GM18909 (cell line): ENCODE results near the gene SIM1.

Experiments used
- ATAC-seq: cut with Tn5 transposase; IDR thresholded peaks from one replicate; pipeline ENCODE4 v1.9.1; 2021; ENCODE audit warnings: mild to moderate bottlenecking; ENCODE audit not compliant: unreplicated experiment, poor library complexity

Gene SIM1

DNA sequence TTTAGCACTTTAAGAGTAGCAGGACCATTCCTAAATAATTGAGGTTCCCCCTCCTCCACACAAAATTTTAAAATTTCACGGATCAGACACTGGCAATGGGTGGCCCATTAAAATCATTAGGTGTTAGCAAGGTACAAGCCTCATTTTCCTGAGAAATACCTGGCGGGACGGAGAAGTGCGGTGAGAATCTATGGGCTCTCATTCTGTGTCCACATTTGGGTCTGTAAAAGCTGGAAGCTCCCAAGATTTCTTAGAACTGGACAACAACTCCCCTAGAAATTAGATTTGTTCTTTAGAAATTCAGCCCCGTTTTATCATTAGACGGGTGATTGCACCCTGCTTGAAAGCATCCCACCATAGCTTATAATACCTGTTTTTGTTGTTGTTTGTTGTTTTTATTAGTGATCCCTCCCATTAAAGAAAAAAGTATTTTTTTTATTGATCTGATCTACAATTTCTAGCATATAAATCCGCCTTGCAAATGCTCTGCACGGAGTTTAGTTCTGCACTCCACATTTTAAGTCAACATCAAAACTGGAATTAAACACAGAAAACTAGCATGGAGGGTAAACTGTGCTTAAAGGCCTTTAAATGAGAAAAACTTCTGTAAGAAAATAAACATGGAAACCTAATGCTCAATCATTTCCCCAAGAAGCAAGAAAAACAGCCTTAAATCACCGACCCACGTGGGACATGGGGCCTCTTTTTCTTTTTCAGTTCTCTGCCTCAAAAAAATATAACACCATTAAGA is 5.7 kb downstream of the SIM1 start:
- ATAC-seq: no peak

GRCh38 chr6:100457311-100457990 is 7.3 kb downstream of the SIM1 start:
- no peak for ATAC-seq

GRCh38 chr6:100456908-100457235 is 7.8 kb downstream of the SIM1 start:
- ATAC-seq: no peak

- ATAC-seq: no peak
These were observed 8.4 kb downstream of the SIM1 start for GRCh38 chr6:100456141-100456907.

DNA sequence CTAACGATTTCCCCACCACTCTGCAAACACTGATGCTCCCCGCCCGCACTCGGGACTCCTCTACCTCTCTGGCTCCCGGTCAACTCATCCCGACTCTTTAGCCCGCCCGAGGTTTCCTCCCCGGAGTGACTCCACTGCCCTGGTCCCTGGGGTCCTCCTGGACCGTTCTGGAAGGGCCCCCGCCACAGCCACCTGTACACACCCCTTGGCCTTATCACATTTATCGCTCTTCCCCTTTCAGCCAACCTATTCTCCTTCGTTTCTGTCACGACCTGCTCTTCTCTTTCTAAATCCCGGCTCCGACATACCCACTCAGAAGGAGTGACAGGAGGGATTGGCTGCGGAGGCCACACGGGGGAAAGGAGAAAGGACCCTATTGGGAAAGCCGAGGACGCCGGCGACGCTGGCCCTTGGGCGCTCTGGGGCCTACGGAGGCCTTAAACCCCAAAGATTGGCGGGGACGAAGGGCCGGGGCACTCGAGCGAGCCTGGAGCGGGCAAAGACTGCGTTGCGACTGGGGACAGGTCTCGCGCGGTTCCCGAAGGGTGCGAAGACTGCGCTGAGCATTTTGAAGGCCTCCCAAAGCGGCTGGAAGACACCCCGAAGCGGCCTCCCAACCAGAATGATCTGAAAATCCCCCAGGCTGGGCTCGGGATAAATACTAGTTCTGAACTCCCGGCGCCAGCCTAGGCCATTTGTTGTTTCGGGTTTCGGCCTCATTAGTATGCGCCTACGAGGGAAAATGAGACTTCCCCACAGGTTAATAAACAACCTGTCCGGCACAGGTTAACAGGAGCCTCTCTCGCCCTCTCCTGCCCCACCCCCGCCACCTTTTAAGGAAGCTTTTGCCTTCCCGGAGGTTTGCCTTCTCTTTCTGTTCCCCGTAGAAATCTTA is 9.2 kb downstream of the SIM1 start:
- ATAC-seq: no peak

GRCh38 chr6:100454551-100455229 is 10.0 kb downstream of the SIM1 start:
- no peak for ATAC-seq

DNA sequence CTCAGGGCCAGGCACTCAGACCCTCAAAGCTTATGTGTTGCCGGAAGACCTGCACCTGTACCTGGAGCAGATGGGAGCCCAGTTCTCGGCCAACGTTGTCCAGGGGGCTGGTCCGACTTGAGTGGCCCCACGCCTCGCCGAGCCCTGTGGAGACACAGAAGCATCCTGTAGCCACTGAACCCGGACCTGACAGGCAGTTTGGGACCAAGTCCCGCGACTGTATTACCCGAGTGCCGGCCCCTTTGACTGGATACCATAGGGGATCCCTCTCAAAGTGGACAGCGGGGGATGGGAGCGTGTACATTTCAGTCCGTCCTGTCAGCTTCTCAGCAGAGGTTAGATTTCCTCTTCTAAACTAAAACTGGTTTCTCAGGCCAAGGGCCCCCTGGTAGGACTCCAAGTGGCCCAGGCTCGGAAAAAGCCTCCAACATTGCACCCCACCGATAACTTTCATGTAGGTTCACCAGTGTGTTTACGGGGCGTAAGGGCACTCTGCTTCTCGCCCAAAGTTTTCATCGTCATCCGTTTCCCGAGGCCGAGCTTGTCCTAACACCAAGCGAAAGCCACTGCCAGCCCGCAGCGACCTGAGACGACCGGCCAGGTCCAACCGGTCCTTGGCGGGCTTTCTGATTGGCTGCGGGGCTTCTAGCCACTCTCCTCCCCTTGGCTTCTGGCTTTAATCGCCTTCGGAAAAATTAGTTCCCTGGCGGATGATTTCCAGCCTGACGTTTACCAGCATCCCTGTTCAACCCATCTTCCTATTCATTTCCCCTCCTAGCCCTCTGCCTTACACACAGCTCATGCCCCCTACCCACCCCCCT is 10.8 kb downstream of the SIM1 start:
- no peak for ATAC-seq

GRCh38 chr6:100452998-100453397 is 11.7 kb downstream of the SIM1 start:
- no peak for ATAC-seq

DNA sequence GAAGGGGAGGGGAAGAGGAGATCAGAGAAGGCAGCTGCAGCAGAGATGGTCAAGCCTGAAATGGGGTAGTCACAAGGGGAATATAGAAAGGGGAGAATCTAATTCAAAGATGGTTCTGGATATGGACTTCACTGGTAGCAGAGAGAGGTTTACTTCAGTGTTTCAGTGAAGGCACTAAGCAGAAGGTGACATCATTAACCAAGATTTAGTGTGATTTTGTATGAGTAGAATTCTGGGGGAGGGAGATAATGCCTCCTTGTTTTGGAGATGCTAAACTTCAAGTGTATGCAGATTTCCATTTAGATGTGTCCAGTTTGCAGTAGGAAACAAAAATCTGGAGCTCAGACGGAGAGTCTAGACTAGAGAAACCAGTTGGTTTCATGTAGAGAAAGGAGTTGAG is 13.1 kb downstream of the SIM1 start:
- ATAC-seq: no peak

- ATAC-seq: no peak
These were observed 15.5 kb downstream of the SIM1 start for GRCh38 chr6:100449239-100449691.

GRCh38 chr6:100447900-100448748 is 16.6 kb downstream of the SIM1 start:
- no peak for ATAC-seq

DNA sequence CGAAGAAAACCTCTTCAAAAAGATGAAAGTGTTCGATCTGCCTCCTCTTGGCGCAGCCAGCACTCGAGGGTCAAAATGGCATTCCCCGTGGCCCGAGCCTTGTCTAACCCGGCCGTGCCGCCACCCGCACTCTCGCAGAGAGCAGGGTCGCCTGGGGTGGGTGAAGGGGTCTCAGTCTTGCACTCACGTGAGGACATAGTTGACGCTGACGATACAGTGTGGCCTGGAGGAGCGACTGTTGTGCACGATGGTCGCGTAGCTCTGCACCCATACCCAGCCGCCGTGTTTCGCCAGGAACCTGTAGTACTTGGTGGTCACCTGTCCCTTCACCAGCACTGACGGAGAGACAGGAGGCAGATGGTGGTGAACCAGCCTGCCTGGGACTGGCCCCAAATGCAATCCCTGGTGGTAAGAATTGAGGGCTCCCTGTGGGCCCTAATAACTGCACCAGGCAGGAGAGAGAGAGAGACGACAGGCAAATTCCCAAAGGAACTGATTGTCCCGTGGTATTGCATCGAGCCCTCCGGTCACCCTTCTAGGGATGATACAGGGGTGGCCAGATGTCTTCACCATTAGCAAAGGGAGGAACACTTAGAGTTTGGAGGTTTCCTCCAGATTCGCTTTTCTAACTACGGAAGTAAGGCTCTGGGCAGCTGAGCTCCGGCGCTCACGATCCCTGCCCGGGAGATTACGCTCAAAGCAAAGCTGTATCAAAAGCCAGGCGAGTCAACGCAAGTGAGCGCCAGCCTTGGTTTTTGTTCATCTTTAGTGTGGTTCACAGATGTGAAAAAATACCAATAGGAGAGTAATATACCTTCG is 17.4 kb downstream of the SIM1 start:
- ATAC-seq: no peak

DNA sequence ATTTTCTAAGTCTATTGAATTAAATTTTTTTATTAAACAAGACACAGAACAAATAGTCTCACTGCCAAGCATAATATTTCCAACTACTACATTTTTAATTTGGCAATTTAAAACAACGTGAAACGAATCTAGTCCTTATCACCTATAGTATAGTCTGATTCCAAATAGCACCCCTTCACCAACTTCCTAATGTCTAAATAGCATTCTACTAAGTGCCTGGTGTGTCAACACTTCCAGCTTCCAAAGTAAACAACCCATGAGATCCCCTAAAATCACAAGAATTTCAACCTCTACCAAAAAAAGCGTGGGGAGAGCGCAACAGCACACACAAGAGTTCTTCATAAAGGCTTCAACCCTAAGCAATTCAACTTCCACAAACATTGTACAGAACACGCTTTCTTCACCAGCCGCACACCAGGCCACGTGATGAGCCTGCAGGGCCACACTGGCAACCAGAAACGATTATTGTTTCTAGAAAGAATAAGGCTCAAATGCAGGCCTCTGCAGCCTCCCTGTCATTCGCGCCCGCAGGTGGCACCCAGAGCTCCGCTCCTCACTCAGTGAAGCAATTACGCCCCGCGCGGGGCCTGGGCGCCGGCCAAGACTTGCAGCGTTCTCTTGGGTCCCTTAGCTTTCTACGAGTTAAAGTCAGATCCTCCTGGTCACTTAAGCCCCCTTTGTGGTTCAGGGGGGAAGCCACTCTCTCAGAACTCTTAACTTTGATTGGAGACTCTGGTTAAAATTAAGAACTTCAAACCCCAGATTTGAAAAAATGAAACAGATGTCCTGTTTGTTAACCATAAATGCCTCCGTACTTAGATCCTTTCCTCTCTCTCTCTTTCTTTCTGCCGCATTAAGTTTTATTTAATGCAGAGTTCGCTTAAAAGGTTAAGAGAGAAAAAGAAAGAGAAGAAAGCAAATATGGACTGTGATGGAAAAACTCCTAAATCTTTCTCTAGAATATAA is 18.3 kb downstream of the SIM1 start:
- ATAC-seq: no peak

- ATAC-seq: no peak
These were observed 19.2 kb downstream of the SIM1 start for GRCh38 chr6:100445512-100445911.

- ATAC-seq: no peak
These were observed 23.8 kb downstream of the SIM1 start for GRCh38 chr6:100440935-100441334.

DNA sequence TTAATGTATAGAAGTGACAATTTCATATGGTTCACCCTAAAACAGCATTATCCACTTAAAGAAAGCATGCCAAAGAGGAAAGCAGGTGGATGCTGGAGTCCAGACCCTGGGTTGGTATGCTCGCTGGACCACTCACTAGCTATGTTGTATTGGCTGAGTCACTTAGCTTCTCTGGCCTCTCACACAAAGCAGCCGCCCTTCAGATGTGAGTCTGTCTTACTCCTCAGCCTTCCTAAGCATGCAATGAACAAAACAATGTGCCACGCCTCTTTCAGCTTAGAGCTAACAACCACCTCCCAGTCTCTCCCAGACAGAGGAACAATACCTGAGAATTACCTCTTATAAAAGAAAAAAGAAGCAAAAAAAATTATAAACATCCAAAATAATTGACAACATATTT is 29.4 kb downstream of the SIM1 start:
- no peak for ATAC-seq
